NOMO-1 treated with dmso at 0.1 percent for 144 hours (cell line): ENCODE measurements around the gene EFCAB8.

Experiments used
- DNase-seq: peaks from one replicate; lab custom pipeline; 2025; ENCODE audit not compliant: unreplicated experiment; lab: John Stamatoyannopoulos, UW

Gene EFCAB8

DNA sequence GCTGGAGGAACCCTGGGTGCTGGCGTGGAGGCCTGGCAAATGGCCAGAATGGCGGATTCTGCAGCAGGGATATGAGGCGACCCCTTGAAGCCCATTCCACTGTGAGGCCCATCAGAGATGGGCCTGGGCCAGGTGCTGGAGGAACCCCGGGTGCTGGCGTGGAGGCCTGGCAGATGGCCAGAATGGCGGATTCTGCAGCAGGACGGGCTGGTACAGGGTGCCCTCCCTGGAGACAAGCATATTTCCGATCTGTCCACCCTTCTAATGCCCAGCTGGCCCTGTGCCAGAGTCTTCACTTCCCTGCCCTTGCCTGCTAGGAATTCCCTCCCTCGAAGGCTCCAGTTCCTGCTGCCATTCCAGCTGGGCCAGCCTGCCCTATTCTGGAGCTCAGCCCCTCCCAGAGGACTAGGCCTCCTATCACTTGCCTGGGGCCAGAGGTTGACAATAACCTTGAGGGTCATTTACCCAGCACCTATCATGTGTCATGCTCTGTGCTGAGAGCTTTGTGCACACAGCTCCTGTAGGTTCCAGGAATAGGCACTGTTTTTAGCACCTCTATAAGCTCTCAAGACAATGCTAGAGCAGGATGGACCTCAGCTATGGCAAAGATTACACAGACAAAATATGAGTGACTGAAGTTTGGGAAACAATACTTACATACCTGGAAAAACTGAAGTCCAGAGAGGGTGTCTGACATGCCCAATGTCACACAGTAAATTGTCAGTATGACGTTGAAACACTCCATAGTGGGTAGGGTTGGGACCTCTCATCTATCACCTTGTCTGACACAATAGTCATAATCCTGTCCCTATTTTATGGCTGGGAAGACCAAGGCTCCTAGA, 124.1 kb downstream of the EFCAB8 start:
- no peak for DNase-seq

DNA sequence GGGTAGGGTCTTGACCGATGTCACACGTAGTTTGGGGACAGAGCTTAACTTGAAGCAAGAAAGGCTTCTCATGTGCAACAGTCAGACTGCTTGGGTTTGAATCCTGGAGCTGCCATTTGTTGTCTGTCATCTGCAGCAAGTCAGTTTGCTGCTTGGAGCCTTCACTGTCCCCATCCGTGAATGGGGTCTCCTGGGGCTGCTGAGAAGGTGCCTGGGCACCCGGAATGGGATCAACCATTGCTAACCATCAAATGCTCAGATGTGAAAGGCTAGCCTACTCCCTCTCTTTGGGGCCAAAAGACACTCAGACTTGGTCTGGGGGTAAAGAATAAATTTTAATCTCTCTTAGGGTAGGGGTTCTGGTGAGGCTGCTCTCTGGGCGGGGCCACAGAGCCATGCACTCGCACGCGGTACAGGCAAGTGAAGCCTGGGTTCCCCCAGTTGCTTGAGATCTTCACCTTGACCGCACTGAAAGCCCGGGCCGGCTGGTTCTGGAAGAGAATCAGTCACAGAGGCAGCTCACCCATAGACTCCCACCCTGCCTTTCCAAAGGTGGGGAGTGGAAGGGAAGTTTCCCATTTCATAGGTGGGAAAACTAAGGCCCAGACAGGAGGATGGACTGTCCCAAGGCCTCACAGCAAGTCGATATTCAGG, 124.9 kb downstream of the EFCAB8 start:
- DNase-seq, result no peak

- no peak for DNase-seq
Measured at GRCh38 chr20:32984196-32984595, 125.5 kb downstream of the EFCAB8 start.

- no peak for DNase-seq
Measured at GRCh38 chr20:32984631-32985354, 126.1 kb downstream of the EFCAB8 start.

GRCh38 chr20:32985596-32985995, 126.9 kb downstream of the EFCAB8 start:
- DNase-seq, result no peak

- no peak for DNase-seq
Measured at GRCh38 chr20:32986331-32986966, 127.7 kb downstream of the EFCAB8 start.

DNA sequence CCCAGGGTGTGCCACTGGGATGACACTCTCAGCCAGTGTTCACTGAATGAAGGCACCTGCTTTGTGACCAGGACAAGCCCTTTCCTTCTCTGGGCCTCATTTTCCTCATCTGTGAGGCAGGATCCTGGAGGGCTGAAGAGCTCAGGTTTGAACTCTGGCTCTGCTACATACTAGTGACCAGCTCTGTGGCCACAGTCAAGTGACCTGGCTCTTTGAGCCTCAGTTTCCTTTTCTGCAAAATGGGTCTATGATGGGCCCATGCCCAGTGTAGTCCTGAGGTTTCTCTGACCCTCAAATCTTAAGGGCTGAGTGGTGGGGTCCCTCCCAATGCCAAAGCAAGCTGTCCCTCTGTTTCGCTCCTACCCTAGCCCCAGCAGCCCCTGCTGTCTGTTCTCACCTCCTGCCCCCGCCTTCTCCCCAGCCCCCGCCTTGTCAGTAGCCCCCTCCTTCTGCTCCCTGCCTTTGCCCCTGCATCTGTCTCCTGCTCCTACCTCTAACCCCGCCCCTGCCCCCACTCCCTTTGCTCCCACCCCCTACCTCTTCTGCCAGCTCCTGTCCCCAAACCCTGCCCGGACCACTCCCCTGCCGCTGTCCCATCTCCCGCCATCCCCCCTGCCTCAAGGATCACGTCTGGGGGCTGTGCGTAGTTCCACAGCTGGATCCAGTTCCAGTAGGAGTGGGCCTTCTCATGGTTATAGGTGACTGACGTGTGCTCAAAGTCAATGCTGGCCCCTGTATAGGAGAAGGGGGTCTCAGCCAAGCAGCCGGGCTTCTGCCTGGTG, 128.5 kb downstream of the EFCAB8 start:
- DNase-seq, result no peak

DNA sequence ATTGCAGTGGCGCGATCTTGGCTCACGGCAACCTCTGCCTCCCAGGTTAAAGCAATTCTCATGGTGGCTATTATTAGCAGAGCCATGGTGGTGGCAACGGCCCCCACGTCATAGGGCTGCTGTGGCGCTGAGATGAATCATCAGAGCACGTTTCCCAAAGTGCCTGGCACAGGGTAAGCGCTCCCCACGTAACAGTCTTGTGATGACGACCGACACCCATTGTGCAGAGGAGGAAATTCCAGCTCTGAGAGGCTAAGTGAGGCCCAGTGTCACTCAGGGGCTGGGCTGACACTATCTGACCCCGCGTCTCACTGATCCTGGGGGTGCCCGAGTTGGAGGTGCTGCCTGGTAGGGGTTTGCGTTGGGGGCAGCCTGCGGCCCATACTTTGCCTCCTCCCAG, 129.3 kb downstream of the EFCAB8 start:
- no peak for DNase-seq

- DNase-seq, result no peak
Measured at GRCh38 chr20:32989507-32990283, 131.0 kb downstream of the EFCAB8 start.

DNA sequence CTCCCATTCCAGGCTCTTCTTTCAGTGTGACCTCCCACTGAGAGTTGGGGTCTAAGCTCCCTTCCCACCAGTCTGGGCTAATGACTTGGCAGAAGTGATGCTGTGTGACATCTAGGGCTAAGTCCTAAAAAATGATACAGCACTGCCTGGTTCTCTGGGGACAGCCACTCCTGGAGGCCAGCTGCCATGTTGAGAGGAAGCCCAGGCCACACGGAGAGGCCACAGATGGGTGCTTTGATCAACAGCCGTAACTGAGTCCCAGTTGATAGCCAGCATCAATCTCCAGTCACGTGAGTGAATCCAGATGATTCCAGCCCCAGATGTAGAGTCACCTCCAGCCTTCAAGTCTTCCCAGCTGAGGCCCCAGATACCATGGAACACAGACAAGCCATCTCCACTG, 131.7 kb downstream of the EFCAB8 start:
- DNase-seq, result no peak

DNA sequence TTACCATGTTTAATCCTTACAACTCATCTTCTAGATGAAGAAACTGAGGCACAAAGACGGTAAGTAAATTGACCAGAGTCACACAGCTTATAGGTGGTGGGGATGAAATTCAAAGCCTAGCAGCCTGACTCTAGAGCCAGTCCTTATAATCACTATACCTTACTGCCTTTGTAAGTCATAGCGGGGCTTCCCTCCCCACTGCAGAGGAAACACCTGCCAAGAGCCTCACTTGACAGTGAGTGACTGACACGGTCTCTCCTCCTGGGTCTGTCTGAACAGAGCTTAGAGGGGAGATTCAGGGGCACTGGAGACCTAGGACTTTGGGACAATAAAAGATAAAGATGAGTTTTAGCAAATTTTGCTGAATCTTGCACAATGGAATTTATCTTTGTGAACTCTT, 132.7 kb downstream of the EFCAB8 start:
- no peak for DNase-seq

DNA sequence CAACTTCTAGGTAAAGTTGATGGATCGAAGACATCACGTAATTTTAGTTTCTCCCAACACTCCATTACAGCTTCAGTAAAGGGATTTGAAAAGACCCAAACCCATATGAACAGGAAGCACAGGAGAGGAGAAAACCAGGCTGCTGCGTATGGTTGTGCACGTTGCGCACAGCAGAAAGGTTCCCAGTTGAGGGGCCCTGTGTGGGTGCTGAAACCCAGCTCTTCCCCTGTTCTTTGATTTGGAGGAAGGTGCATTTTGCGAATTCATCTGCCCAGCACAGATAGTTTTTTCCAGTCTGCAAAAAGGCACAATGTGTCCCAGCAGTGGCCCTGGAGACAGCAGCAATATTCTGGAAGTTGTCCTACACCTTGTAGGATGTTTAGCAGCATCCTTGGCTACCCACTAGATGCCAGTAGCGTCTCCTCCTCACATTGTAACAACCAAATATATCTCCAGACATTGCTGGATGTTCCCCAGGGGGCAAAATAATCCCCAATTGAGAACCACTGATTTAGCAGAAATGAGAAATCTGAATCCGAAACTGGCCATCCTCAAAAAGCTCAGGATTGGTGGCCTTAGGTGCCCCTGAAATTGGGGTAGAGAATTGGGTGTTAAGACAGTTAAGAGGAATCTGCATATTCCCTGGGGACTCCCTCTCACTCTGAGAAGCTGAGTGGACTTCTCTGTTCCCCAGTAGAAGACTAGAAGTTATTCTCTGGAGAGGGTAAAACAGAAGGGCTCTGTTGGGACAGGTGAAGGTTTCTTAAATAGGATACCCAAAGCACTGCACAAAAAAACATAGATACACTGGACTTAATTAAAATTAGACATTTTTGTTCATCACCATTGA, 133.3 kb downstream of the EFCAB8 start:
- DNase-seq, result no peak

- no peak for DNase-seq
Measured at GRCh38 chr20:32993496-32994050, 134.8 kb downstream of the EFCAB8 start.

DNA sequence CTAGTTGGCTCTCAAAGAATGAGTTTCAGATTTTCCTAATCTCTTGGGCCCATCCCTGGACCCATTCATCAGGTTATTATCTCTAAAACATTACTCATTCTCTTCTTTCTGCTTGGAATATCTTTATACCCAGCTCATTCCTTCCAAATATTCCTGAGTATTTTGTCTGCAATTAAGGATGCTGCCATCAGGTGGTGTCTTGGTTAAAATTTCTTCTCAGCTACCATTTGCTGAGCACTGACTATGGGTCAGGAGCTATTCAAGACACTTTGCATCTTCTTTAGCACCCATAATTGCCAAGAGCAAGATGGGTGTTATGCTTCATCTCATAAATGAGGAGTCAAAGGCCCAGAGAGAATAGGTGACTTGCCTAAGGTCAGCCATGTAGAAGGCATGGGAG, 137.1 kb downstream of the EFCAB8 start:
- no peak for DNase-seq

GRCh38 chr20:32997431-32997830, 138.7 kb downstream of the EFCAB8 start:
- no peak for DNase-seq

- peak; percentile 25 for DNase-seq
Measured at GRCh38 chr20:32999603-33000250, 141.0 kb downstream of the EFCAB8 start.

GRCh38 chr20:33000802-33001466, 142.2 kb downstream of the EFCAB8 start:
- no peak for DNase-seq
